Measurements from ENCODE around the gene ZNF185.

Gene ZNF185

DNA sequence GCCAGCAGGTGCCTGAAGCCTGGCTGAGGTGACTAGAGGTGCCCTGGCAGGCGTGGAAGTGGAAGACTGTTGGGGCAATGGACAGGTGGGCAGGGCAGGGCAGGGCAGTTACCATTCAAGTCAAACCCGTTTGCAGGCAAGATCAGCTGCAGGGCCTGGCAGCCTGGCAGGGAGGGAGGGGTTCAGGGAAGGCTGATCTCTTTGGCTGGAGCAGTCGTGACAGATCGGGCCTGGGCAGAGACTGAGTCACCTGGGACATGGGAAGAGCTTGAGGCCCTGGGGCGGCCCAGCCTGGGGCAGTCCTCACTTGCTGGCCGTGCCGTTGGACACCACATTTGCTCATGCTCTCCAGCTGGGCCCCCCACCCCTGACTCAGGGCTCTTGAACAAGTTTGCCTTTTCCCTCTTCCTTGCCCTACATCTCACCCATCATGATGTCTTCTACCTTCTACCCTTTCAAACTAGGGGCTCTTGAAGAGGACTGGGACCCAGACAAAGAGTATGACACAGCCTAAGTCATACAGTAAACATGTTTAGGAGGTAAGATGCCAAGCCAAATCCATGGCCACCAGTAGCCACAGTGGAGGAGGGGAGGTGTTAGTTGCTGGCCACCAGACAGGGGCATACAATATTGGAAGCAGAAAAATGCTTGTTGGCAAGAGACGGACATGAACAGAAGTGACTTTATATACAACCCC is 2.0 kb upstream of the ZNF185 start:
- no peaks in the 10 kb centered on the region for H3K4me1 ChIP-seq (ENCODE audit: insufficient read depth, low read length)
- no peak overlapping the region for H3K4me2 ChIP-seq (ENCODE audit: insufficient read depth, low read length)
- no peak overlapping the region for H3K4me3 ChIP-seq (ENCODE audit: low read depth in 1 of 2, low read length in 2 of 2)
- no peaks in the 10 kb centered on the region for H3K27me3 ChIP-seq (ENCODE audit: insufficient read depth, low read length, poor library complexity)
- no peaks in the 10 kb centered on the region for H4K20me1 ChIP-seq (ENCODE audit: insufficient read depth, low read length)
- TF ChIP-seq EZH2 (IDR thresholded peaks at IDR 0.05; ENCODE audit: borderline replicate concordance, low read depth, low read length, severe bottlenecking) = no peak
- TF ChIP-seq, protein P1, sequence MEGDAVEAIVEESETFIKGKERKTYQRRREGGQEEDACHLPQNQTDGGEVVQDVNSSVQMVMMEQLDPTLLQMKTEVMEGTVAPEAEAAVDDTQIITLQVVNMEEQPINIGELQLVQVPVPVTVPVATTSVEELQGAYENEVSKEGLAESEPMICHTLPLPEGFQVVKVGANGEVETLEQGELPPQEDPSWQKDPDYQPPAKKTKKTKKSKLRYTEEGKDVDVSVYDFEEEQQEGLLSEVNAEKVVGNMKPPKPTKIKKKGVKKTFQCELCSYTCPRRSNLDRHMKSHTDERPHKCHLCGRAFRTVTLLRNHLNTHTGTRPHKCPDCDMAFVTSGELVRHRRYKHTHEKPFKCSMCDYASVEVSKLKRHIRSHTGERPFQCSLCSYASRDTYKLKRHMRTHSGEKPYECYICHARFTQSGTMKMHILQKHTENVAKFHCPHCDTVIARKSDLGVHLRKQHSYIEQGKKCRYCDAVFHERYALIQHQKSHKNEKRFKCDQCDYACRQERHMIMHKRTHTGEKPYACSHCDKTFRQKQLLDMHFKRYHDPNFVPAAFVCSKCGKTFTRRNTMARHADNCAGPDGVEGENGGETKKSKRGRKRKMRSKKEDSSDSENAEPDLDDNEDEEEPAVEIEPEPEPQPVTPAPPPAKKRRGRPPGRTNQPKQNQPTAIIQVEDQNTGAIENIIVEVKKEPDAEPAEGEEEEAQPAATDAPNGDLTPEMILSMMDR (IDR thresholded peaks at IDR 0.05; ENCODE audit: borderline replicate concordance, extremely low read depth, low read length, poor library complexity, severe bottlenecking) = no peak
- no peak overlapping the region for H2AFZ ChIP-seq (ENCODE audit: low read depth, low read length)
- DNase-seq (no peak), ATAC-seq (ENCODE audit: insufficient read depth, low read depth) (no peak)
- no peaks in the 10 kb centered on the region for H3K79me2 ChIP-seq (ENCODE audit: insufficient read depth, low read length)
- no peak overlapping the region for H3K9ac ChIP-seq (ENCODE audit: low read depth, low read length)
- H3K36me3 ChIP-seq (ENCODE audit: insufficient read depth, low read length) = no peaks in the 10 kb centered on the region
- no peaks in the 10 kb centered on the region for H3K9me3 ChIP-seq (ENCODE audit: insufficient read depth, low read length, severe bottlenecking)
- H3K27ac ChIP-seq (ENCODE audit: low read length) = no peak overlapping the region

GRCh38 chrX:152896450-152896849 is 1.4 kb upstream of the ZNF185 start:
- Histone ChIP-seq H3K4me3 (ENCODE audit: low read depth in 1 of 2, low read length in 2 of 2) (no peak overlapping the region), H3K27me3 (ENCODE audit: insufficient read depth, low read length, poor library complexity) (no peaks in the 10 kb centered on the region), H2AFZ (ENCODE audit: low read depth, low read length) (no peak overlapping the region), H3K36me3 (ENCODE audit: insufficient read depth, low read length) (no peaks in the 10 kb centered on the region), H3K4me1 (ENCODE audit: insufficient read depth, low read length) (no peaks in the 10 kb centered on the region), H3K9ac (ENCODE audit: low read depth, low read length) (no peak overlapping the region), H3K27ac (ENCODE audit: low read length) (no peak overlapping the region), H4K20me1 (ENCODE audit: insufficient read depth, low read length) (no peaks in the 10 kb centered on the region), H3K9me3 (ENCODE audit: insufficient read depth, low read length, severe bottlenecking) (no peaks in the 10 kb centered on the region), H3K79me2 (ENCODE audit: insufficient read depth, low read length) (no peaks in the 10 kb centered on the region), H3K4me2 (ENCODE audit: insufficient read depth, low read length) (no peak overlapping the region)
- TF ChIP-seq EZH2 (IDR thresholded peaks at IDR 0.05; ENCODE audit: borderline replicate concordance, low read depth, low read length, severe bottlenecking) = no peak
- TF ChIP-seq, protein P1 (IDR thresholded peaks at IDR 0.05; ENCODE audit: borderline replicate concordance, extremely low read depth, low read length, poor library complexity, severe bottlenecking) = no peak
- DNase-seq (no peak), ATAC-seq (ENCODE audit: insufficient read depth, low read depth) (no peak)

DNA sequence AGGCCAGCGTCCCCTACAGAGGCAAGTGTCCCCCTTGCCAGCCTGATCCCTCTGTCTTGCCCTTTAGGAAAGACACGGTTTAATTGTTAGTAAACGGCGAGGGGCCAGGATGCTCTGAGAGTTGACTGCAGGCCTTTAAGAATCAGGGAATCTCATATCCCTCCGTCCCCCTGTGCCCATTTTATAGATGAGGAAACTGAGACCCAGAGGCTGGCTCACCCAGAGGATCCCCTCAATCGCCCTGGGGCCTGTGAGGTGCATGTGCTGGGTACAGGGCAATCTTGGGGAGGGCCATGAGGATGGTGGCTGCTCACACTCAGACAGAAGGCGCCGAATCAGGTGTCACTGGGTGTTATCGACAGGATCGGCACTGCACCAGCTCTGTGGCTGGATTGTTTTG is 575 bp downstream of the ZNF185 start:
- H3K79me2 ChIP-seq (ENCODE audit: insufficient read depth, low read length) = no peaks in the 10 kb centered on the region
- no peaks in the 10 kb centered on the region for H3K36me3 ChIP-seq (ENCODE audit: insufficient read depth, low read length)
- H3K9ac ChIP-seq (ENCODE audit: low read depth, low read length) = no peak overlapping the region
- H4K20me1 ChIP-seq (ENCODE audit: insufficient read depth, low read length) = no peaks in the 10 kb centered on the region
- no peak overlapping the region for H3K4me2 ChIP-seq (ENCODE audit: insufficient read depth, low read length)
- no peaks in the 10 kb centered on the region for H3K4me1 ChIP-seq (ENCODE audit: insufficient read depth, low read length)
- DNase-seq (no peak), ATAC-seq (ENCODE audit: insufficient read depth, low read depth) (no peak)
- H3K4me3 ChIP-seq (ENCODE audit: low read depth in 1 of 2, low read length in 2 of 2) = no peak overlapping the region
- TF ChIP-seq EZH2 (IDR thresholded peaks at IDR 0.05; ENCODE audit: borderline replicate concordance, low read depth, low read length, severe bottlenecking) = no peak
- TF ChIP-seq, protein P1 (IDR thresholded peaks at IDR 0.05; ENCODE audit: borderline replicate concordance, extremely low read depth, low read length, poor library complexity, severe bottlenecking) = no peak
- no peaks in the 10 kb centered on the region for H3K9me3 ChIP-seq (ENCODE audit: insufficient read depth, low read length, severe bottlenecking)
- no peak overlapping the region for H3K27ac ChIP-seq (ENCODE audit: low read length)
- H3K27me3 ChIP-seq (ENCODE audit: insufficient read depth, low read length, poor library complexity) = no peaks in the 10 kb centered on the region
- H2AFZ ChIP-seq (ENCODE audit: low read depth, low read length) = no peak overlapping the region
